SH-SY5Y (cell line): ENCODE results near the gene NTM.

Experiments used
- GATA2 ChIP-seq: IDR thresholded peaks from 2 replicates; pipeline ENCODE4 v1.6.1; 2011; ENCODE audit warnings: mild to moderate bottlenecking, low read depth, low read length
- GATA3 ChIP-seq: IDR thresholded peaks from 2 replicates; pipeline ENCODE4 v1.6.1; 2011; ENCODE audit warnings: low read depth, mild to moderate bottlenecking, low read length, moderate library complexity

DNA sequence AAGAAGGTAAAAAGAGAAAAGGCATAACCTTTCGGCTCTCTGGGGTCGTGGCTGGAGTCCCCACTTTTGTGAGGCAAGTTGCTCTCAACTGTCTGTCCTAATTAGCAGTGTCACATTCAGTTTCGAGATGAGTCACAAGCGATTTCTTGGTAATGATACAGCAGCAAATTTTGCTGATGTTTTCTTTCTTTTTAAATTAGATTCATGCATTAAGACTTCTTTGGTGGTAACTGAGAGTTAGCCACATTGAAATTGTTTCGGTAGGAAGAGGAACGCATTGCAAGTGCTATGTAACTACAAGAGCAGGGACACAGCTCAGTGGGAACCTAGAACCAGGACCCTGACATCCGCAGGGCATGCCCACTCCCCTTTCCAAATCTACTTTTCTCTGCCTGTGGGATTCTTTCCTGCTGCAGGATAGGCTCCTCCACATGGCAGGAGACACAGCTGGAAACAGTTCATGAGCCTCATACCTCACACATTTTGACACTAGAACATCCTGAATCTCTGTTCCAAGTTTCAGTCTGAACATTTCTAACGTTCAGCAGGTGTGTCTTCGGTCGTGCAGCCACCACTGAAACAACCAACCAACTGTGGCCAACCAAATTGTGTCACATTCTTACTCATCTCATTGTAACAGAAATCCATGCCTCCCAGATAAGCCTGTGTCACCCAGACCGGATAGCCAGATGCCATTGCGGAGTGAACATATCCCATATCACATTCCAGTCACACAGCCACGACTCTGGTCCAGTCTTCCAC is 987.6 kb downstream of the NTM start:
- TF ChIP-seq GATA3: no peak
- no peak for TF ChIP-seq GATA2
